ENCODE measurements around the gene CGRRF1. TPM values are rescaled to one million over a fixed set of nuclear protein-coding genes. Genes with fewer than 3 reads are reported as not detected.

The CGRRF1 gene
- total and polyA plus RNA-seq, 9 of the 15 experiments (the other 6 are each of a cell fraction or from before 2014, with no cell fraction given) = 2.8 to 15.8 (median 4.6) TPM

- TF ChIP-seq REST (IDR thresholded peaks at IDR 0.05; ENCODE audit: borderline replicate concordance) = 0 out of 2 replicates have a peak, but pooled peaks have one; percentile 5
- 0 out of 2 replicates have a peak, but pooled peaks have one; percentile 5 for TF ChIP-seq REST (CRISPR knock-in tag; IDR thresholded peaks at IDR 0.05; ENCODE audit: low read depth)
- TF ChIP-seq ZBTB11 (CRISPR knock-in tag; IDR thresholded peaks at IDR 0.05) = 0 out of 6 replicates have a peak, but pooled peaks of 1 of the 3 experiments have one; percentile 19
- no peak for TF ChIP-seq SNIP1 (IDR thresholded peaks at IDR 0.05; ENCODE audit: low read depth)
These were observed 56.9 kb downstream of the CGRRF1 start, which contains the start of gene SAMD4A (continued) for GRCh38 chr14:54566410-54567223.

Measured in K562 (cell line).